KMS-11 (cell line): ENCODE results near the gene ZMYM4.

Experiments used
- H2AFZ ChIP-seq: fragments of 200-600 bp; sonication (generic); 2 replicates; pipeline ENCODE4 v1.6.1; 2016; ENCODE audit warnings: antibody characterized with exemption, mixed run types, low read depth
- H3K27ac ChIP-seq: fragments of 200-600 bp; sonication (generic); 2 replicates; pipeline ENCODE4 v1.6.1; 2016; ENCODE audit warnings: mild to moderate bottlenecking, mixed run types
- H3K27me3 ChIP-seq: fragments of 200-600 bp; sonication (generic); 2 replicates; pipeline ENCODE4 v1.6.1; 2017; ENCODE audit warnings: mild to moderate bottlenecking, low read depth, mixed run types, moderate library complexity; ENCODE audit not compliant: insufficient read depth
- H3K36me3 ChIP-seq: fragments of 200-600 bp; sonication (generic); 2 replicates; pipeline ENCODE4 v1.6.1; 2017; ENCODE audit warnings: mild to moderate bottlenecking, mixed run types; ENCODE audit not compliant: insufficient read depth
- H3K4me1 ChIP-seq: fragments of 200-600 bp; sonication (generic); 2 replicates; pipeline ENCODE4 v1.6.1; 2016; ENCODE audit warnings: mild to moderate bottlenecking, low read depth, mixed run types; ENCODE audit not compliant: poor library complexity, severe bottlenecking
- H3K4me2 ChIP-seq: fragments of 200-600 bp; sonication (generic); 2 replicates; pipeline ENCODE4 v1.7.0; 2016; ENCODE audit warnings: mild to moderate bottlenecking, mixed run types
- H3K4me3 ChIP-seq: fragments of 200-600 bp; sonication (generic); IDR thresholded peaks from 2 replicates; pipeline ENCODE4 v1.6.1; 2017; ENCODE audit warnings: low read depth, low read length, mixed read lengths; ENCODE audit not compliant: insufficient read depth
- H3K79me2 ChIP-seq: fragments of 200-600 bp; sonication (generic); 2 replicates; pipeline ENCODE4 v1.6.1; 2016; ENCODE audit warnings: low read depth, mixed run types; ENCODE audit not compliant: insufficient read depth
- H3K9ac ChIP-seq: fragments of 200-600 bp; sonication (generic); 2 replicates; pipeline ENCODE4 v1.6.1; 2016; ENCODE audit warnings: mild to moderate bottlenecking, mixed run types
- H4K20me1 ChIP-seq: fragments of 200-600 bp; sonication (generic); 2 replicates; pipeline ENCODE4 v1.6.1; 2016; ENCODE audit warnings: mild to moderate bottlenecking, mixed run types; ENCODE audit not compliant: insufficient read depth
- TF ChIP-seq, protein P1 (sequence below): fragments of 200-600 bp; sonication (generic); conservative IDR thresholded peaks from 2 replicates; pipeline ENCODE4 v1.6.1; 2017; ENCODE audit warnings: low read depth, mild to moderate bottlenecking, antibody characterized with exemption, low read length, moderate library complexity, mixed read lengths

Gene ZMYM4

GRCh38 chr1:35451125-35451528 is 182.6 kb downstream of the ZMYM4 start:
- H3K36me3 ChIP-seq = no peaks in the 10 kb centered on the region
- H3K27ac ChIP-seq = no peak overlapping the region
- TF ChIP-seq, protein P1, sequence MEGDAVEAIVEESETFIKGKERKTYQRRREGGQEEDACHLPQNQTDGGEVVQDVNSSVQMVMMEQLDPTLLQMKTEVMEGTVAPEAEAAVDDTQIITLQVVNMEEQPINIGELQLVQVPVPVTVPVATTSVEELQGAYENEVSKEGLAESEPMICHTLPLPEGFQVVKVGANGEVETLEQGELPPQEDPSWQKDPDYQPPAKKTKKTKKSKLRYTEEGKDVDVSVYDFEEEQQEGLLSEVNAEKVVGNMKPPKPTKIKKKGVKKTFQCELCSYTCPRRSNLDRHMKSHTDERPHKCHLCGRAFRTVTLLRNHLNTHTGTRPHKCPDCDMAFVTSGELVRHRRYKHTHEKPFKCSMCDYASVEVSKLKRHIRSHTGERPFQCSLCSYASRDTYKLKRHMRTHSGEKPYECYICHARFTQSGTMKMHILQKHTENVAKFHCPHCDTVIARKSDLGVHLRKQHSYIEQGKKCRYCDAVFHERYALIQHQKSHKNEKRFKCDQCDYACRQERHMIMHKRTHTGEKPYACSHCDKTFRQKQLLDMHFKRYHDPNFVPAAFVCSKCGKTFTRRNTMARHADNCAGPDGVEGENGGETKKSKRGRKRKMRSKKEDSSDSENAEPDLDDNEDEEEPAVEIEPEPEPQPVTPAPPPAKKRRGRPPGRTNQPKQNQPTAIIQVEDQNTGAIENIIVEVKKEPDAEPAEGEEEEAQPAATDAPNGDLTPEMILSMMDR = peak; percentile 88
- H4K20me1 ChIP-seq = no peaks in the 10 kb centered on the region
- H3K4me2 ChIP-seq = no peak overlapping the region
- peaks cover 5% of the 10 kb centered on the region for H3K4me1 ChIP-seq
- H3K4me3 ChIP-seq = no peak overlapping the region
- H3K27me3 ChIP-seq = no peaks in the 10 kb centered on the region
- H3K9ac ChIP-seq = no peak overlapping the region
- no peaks in the 10 kb centered on the region for H3K79me2 ChIP-seq
- no peak overlapping the region for H2AFZ ChIP-seq

DNA sequence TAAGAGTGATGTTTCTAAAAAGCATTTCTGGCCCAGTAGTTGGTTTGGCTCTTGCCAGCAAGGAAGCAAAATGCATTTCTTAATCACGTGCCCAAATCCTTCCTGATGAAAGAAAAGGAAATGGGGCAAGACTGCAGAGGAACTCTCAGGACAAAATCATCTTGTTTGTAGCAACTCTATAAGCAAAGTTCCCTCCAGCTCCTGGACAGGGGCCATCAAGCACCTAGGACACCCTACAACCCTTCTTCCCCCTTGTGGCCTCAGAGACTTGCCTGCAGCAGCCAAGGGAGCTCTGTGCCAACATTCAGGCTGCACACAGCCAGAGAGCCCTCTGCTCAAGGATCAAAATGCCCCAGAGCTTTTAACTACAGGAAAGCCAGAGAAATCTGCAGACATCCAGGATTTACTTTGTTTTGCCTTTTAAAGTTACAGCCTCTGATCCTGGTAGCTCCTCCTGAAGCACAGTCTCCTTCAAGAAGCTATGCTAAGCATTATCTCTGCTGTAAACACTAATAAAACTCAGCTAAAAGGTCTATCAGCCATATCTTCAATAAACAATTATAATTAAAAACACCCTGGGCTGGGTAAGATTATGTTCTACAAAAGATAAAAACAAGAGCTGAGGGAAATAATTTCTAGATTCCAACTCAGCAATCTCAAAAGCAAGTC is 183.7 kb downstream of the ZMYM4 start:
- Histone ChIP-seq H3K4me1 (peaks cover 5% of the 10 kb centered on the region), H3K27me3 (no peaks in the 10 kb centered on the region), H3K27ac (no peak overlapping the region), H3K4me3 (no peak overlapping the region), H3K36me3 (no peaks in the 10 kb centered on the region), H2AFZ (no peak overlapping the region), H3K4me2 (no peak overlapping the region), H3K9ac (no peak overlapping the region), H4K20me1 (no peaks in the 10 kb centered on the region), H3K79me2 (no peaks in the 10 kb centered on the region)
- TF ChIP-seq, protein P1 = no peak

GRCh38 chr1:35453031-35453430 is 184.5 kb downstream of the ZMYM4 start:
- TF ChIP-seq, protein P1 = no peak
- Histone ChIP-seq H3K79me2 (no peaks in the 10 kb centered on the region), H2AFZ (no peak overlapping the region), H3K27me3 (no peaks in the 10 kb centered on the region), H3K4me2 (no peak overlapping the region), H3K27ac (no peak overlapping the region), H3K9ac (no peak overlapping the region), H4K20me1 (no peaks in the 10 kb centered on the region), H3K36me3 (no peaks in the 10 kb centered on the region), H3K4me3 (no peak overlapping the region), H3K4me1 (peaks cover 5% of the 10 kb centered on the region)

DNA sequence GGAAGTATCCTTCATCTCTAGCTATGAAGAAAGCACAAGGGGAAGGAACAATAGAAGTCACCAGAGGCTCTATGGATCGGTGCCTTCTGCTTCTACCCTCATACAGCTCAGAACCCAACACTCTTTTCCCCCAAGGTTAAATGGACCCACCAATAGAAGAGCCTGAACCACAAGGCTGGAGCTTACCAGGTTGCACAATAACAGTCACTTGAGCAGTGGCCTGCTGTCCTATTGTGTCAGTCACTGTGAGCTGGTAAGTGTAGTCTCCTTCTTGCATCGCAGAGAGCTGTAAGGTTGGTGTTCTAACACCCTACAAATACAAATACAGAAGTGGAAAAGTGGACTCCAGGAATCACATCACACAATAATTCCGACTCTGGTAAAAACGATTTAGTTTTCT is 185.7 kb downstream of the ZMYM4 start:
- no peak overlapping the region for H3K9ac ChIP-seq
- H3K4me2 ChIP-seq = no peak overlapping the region
- no peaks in the 10 kb centered on the region for H3K27me3 ChIP-seq
- H3K4me3 ChIP-seq = no peak overlapping the region
- no peaks in the 10 kb centered on the region for H3K79me2 ChIP-seq
- no peak overlapping the region for H2AFZ ChIP-seq
- H3K4me1 ChIP-seq = peaks cover 5% of the 10 kb centered on the region
- no peaks in the 10 kb centered on the region for H4K20me1 ChIP-seq
- TF ChIP-seq, protein P1 = no peak
- no peaks in the 10 kb centered on the region for H3K36me3 ChIP-seq
- no peak overlapping the region for H3K27ac ChIP-seq
